SH-SY5Y (cell line): Measurements from ENCODE around the gene ITGB6.

ENCODE experiments used
- GATA2 ChIP-seq: IDR thresholded peaks from 2 replicates; pipeline ENCODE4 v1.6.1; 2011; ENCODE audit warnings: mild to moderate bottlenecking, low read depth, low read length
- GATA3 ChIP-seq: IDR thresholded peaks from 2 replicates; pipeline ENCODE4 v1.6.1; 2011; ENCODE audit warnings: low read depth, mild to moderate bottlenecking, low read length, moderate library complexity

DNA sequence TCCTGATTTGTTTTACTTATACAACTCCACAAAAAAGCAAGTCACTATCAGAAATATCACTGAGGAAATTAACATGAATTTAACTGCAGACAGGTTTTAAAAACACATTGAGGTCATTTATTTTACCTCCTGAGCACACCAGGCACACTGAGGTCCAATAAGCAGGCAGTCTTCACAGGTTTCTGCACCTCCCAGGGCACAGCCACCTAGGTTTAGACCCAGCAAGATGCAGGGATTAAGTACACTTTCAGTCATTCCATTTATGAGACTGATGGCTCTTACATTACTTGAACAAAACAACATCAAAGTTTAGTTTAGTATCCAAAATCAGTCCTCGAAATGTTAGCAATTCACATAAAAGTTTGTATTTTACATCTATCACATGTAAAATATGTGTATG lies 1.0 kb downstream of the ITGB6 start:
- TF ChIP-seq GATA2 (no peak), GATA3 (no peak)
